Heart left ventricle (tissue), 13 donors: Measurements from ENCODE around the gene BMERB1.

Experiments
- CTCF ChIP-seq, 12 donors: fragments of 200-600 bp; sonication (generic) in 4 of 12; IDR thresholded peaks; one replicate each; pipeline versions ENCODE4 v1.5.0 to v1.8.0; 2018 to 2022; ENCODE audit warnings: antibody characterized with exemption in 12 of 12, mild to moderate bottlenecking in 5 of 12
- POLR2A ChIP-seq, 2 donors: fragments of 450-650 bp; IDR thresholded peaks; one replicate each; pipeline ENCODE4 v1.6.1; 2017; ENCODE audit warnings: antibody characterized with exemption in 2 of 2, mild to moderate bottlenecking in 2 of 2, moderate library complexity in 2 of 2
- donor health status: ischemic (EF 13 %, LVEDD 7.1; RV severe dilation, severe dysfunction).
- donor health status: DM: no; HTN: yes; CAD: no.
- donor health status: DM: no; HTN: no; CAD: no.
- donor health status: ischemic (EF 25% LVEDD 6.9; RV normal size, moderate dysfunction).
- donor health status: ischemic (EF 25% LVEDD 5.7; RV mildly dilated, moderate dysfunction).
- donor health status: ischemic (EF 35%, LVEDD 5.7; RV mildly dilated, moderate dysfunction).
- donor health status: nonischemic (EF 11% LVEDD 7.7; RV severe dilation, severe dysfunction).
- donor health status: DM: yes; HTN: yes; CAD: no.
- donor health status: PGD.
- donor health status: ischemic (EF 29% LVEDD 5.4; RV normal size, mild dysfunction).
- donor health status: nonischemic (EF 23%, LVEDD 6.1; RV moderate dilation, normal function).

GRCh38 chr16:15578824-15579223 is 144.4 kb downstream of the BMERB1 start:
- TF ChIP-seq CTCF (IDR thresholded peaks at IDR 0.05) (no peak), POLR2A (IDR thresholded peaks at IDR 0.05) (no peak)
